GM23338 (cell line): ENCODE results near the gene HCFC2. TPM values are rescaled to one million over a fixed set of nuclear protein-coding genes. Genes with fewer than 3 reads are reported as not detected.
"Not testable (repeated sequence)": the region's sequence is repeated elsewhere in the genome, so short reads cannot be mapped to it uniquely, and the experiment has no call there.

Experiments
- ATAC-seq: fragments of 200-7000 bp; cut with Tn5 transposase; 3 replicates; pipeline ENCODE4 v1.9.1; 2020
- DNase-seq: peaks from one replicate; pipeline ENCODE4 v3.0.0-alpha.2; 2015; ENCODE audit warnings: low spot score
- H2AFZ ChIP-seq: fragments of 200-600 bp; sonication (generic); 2 replicates; pipeline ENCODE4 v1.8.0; 2016; ENCODE audit warnings: antibody characterized with exemption, mild to moderate bottlenecking, moderate library complexity
- H3F3A ChIP-seq: fragments of 200-600 bp; sonication (generic); replicated peaks from 2 replicates; pipeline ENCODE4 v1.8.0; 2017; ENCODE audit warnings: antibody characterized with exemption, mixed run types, low read depth
- H3K27ac ChIP-seq: fragments of 200-600 bp; sonication (generic); 2 replicates; pipeline ENCODE4 v1.6.1; 2016; ENCODE audit warnings: low read depth
- H3K27me3 ChIP-seq: fragments of 200-600 bp; sonication (generic); 2 replicates; pipeline ENCODE4 v1.8.0; 2016; ENCODE audit warnings: mild to moderate bottlenecking, mixed run types, moderate library complexity; ENCODE audit not compliant: insufficient read depth
- H3K36me3 ChIP-seq: fragments of 200-600 bp; sonication (generic); 2 replicates; pipeline ENCODE4 v1.8.0; 2016; ENCODE audit warnings: mild to moderate bottlenecking; ENCODE audit not compliant: insufficient read depth
- H3K4me1 ChIP-seq: fragments of 200-600 bp; sonication (generic); 2 replicates; pipeline ENCODE4 v1.8.0; 2016; ENCODE audit warnings: mild to moderate bottlenecking, moderate library complexity; ENCODE audit not compliant: insufficient read depth
- H3K4me2 ChIP-seq: fragments of 200-600 bp; sonication (generic); 2 replicates; pipeline ENCODE4 v1.7.1; 2017; ENCODE audit warnings: mixed run types
- H3K4me3 ChIP-seq: fragments of 200-600 bp; sonication (generic); 2 replicates; pipeline ENCODE4 v1.6.1; 2016; ENCODE audit warnings: mixed run types
- H3K79me2 ChIP-seq: fragments of 200-600 bp; sonication (generic); replicated peaks from 2 replicates; pipeline ENCODE4 v1.8.0; 2017; ENCODE audit warnings: mild to moderate bottlenecking; ENCODE audit not compliant: insufficient read depth
- H3K9me2 ChIP-seq: fragments of 200-600 bp; sonication (generic); 2 replicates; pipeline ENCODE4 v1.8.0; 2017; ENCODE audit not compliant: insufficient read depth
- H4K20me1 ChIP-seq: fragments of 200-600 bp; sonication (generic); replicated peaks from 2 replicates; pipeline ENCODE4 v1.8.0; 2017; ENCODE audit warnings: mild to moderate bottlenecking; ENCODE audit not compliant: insufficient read depth
- H3K27ac Mint-ChIP-seq: 2 replicates; pipeline ENCODE4 v1.8.0; 2020; ENCODE audit warnings: inconsistent platforms, mild to moderate bottlenecking, moderate library complexity, mixed read lengths
- H3K27me3 Mint-ChIP-seq: 3 replicates; pipeline ENCODE4 v1.8.0; 2022; ENCODE audit warnings: low read depth, mild to moderate bottlenecking, moderate library complexity, mixed read lengths, inconsistent platforms; ENCODE audit not compliant: insufficient read depth, poor library complexity
- H3K36me3 Mint-ChIP-seq: 3 replicates; pipeline ENCODE4 v1.8.0; 2021; ENCODE audit warnings: low read depth, mild to moderate bottlenecking, inconsistent platforms, moderate library complexity, mixed read lengths
- H3K4me1 Mint-ChIP-seq: 3 replicates; pipeline ENCODE4 v1.8.0; 2020; ENCODE audit warnings: mild to moderate bottlenecking, inconsistent platforms, mixed read lengths
- H3K4me3 Mint-ChIP-seq: 3 replicates; pipeline ENCODE4 v1.8.0; 2021; ENCODE audit warnings: moderate library complexity, mild to moderate bottlenecking, inconsistent platforms, mixed read lengths
- H3K9me3 Mint-ChIP-seq: 3 replicates; pipeline ENCODE4 v1.8.0; 2020; ENCODE audit warnings: moderate library complexity, mild to moderate bottlenecking, inconsistent platforms, mixed read lengths
- CREB1 ChIP-seq: fragments of 250-450 bp; sonication (Bioruptor Pico); IDR thresholded peaks from 2 replicates; pipeline ENCODE4 v1.5.0; 2020; ENCODE audit warnings: low read depth, mild to moderate bottlenecking, moderate library complexity
- ETS1 ChIP-seq: IDR thresholded peaks from 2 replicates; pipeline ENCODE4 v1.6.1; 2016; ENCODE audit warnings: antibody characterized with exemption
- EZH2phosphoT487 ChIP-seq: fragments of 200-600 bp; sonication (generic); IDR thresholded peaks from one replicate; pipeline ENCODE4 v1.8.1; 2018; ENCODE audit warnings: antibody characterized with exemption; ENCODE audit not compliant: unreplicated experiment
- POLR2AphosphoS5 ChIP-seq: IDR thresholded peaks from 2 replicates; pipeline ENCODE4 v1.6.1; 2016; ENCODE audit warnings: antibody characterized with exemption, low read depth
- STAT1 ChIP-seq: IDR thresholded peaks from one replicate; pipeline ENCODE4 v1.6.1; 2016; ENCODE audit warnings: antibody characterized with exemption; ENCODE audit not compliant: unreplicated experiment
- ZNF331 ChIP-seq: fragments of 250-450 bp; sonication (Bioruptor Pico); IDR thresholded peaks from 2 replicates; pipeline ENCODE4 v1.5.0; 2020; ENCODE audit warnings: low read depth, mild to moderate bottlenecking, moderate library complexity
- long read RNA-seq: library from polyadenylated mRNA; unstranded; transcript quantifications from one replicate; pipeline ENCODE4 v2.0.0, GENCODE V29; 2020; ENCODE audit not compliant: unreplicated experiment
- polyA plus RNA-seq: library from polyadenylated mRNA; unstranded; fragments of >200 nt; fragmentation: Nextera tagmentation; extraction: Ambion mirVana; gene quantifications from 2 replicates; pipeline ENCODE4 v1.2.1, GENCODE V29; 2016
- total RNA-seq: library from RNA; depleted of rRNA; stranded (reverse); fragments of >200 nt; shearing (Covaris generic); gene quantifications from 2 replicates; pipeline ENCODE4 v1.2.3, GENCODE V29; 2014; rRNA removed
- TF ChIP-seq, protein P1 (sequence below): IDR thresholded peaks from one replicate; pipeline ENCODE4 v1.6.1; 2018; ENCODE audit warnings: antibody characterized with exemption; ENCODE audit not compliant: unreplicated experiment

The HCFC2 gene
- total RNA-seq (0.54 and 1.9 TPM in 2 replicates), polyA plus RNA-seq (1.1 and 2.5 TPM in 2 replicates)
- long read RNA-seq: 0 reads

DNA sequence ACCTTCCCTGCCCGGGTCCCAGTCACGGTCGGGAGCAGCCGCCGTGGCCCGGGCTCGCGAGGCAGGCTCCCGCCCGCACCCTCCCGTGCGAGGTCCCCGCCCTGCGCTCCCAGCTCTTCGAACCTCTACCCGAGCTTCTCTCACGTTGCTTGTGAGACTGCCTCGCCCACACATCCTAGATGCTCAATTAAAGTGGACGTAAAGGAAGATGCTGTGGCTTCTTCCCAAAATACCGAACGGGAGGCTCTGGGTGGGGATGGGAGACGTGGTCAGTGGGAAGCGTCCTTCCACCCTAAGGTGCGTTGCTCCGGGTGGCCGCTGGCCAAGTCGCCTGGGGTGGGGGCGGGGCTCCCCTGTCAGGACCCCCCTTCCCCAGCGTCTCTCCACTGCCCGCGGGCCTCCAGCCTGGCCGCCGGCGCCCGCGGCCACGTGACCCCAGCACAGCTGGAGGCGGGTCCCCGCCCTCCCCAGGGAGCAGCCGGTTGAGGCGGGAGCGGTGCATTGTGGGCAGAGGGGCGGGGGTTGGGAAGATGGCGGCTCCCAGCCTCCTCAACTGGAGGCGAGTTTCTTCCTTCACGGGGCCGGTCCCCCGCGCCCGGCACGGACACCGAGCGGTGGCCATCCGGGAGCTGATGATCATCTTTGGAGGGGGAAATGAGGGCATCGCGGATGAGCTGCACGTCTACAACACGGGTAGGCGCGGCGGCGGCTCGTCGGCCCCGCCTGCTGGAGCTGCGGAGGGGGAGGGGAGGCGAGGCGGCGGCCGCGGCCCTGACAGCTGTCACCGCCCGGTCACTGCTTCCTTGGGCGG, at the start of gene HCFC2:
Gene HCFC2 (plus strand): TSS at position 501 of the 811 bp plus-strand sequence. CDS start 30 bp downstream, at position 531.
- H3K4me3 Mint-ChIP-seq: peak within 1 kb of the TSS; percentile 90
- no peaks in the 10 kb centered on the region for H3K9me3 Mint-ChIP-seq
- no peaks in the 10 kb centered on the region for H3K36me3 Mint-ChIP-seq
- Histone ChIP-seq H3K79me2 (no peaks in the 10 kb centered on the region), H3K4me2 (peak within 1 kb of the TSS; percentile 95), H2AFZ (peak within 1 kb of the TSS; percentile 100), H3K27me3 (peaks cover 18% of the 10 kb centered on the region), H3F3A (peaks cover 4% of the 10 kb centered on the region; the same call in 1 of the 2 replicates), H3K36me3 (no peaks in the 10 kb centered on the region), H3K9me2 (no peaks in the 10 kb centered on the region), H3K27ac (0 out of 2 replicates have a peak within 1 kb of the TSS, but pooled peaks have one; percentile 76), H3K4me1 (peaks cover 7% of the 10 kb centered on the region; the same call in 1 of the 2 replicates), H4K20me1 (no peaks in the 10 kb centered on the region), H3K4me3 (peak within 1 kb of the TSS; percentile 96)
- TF ChIP-seq POLR2AphosphoS5 (peak; percentile 49; the same call in 1 of the 2 replicates), ZNF331 (CRISPR knock-in tag) (no peak), EZH2phosphoT487 (no peak), CREB1 (CRISPR knock-in tag) (0 out of 2 replicates have a peak, but pooled peaks have one; percentile 8), ETS1 (peak; percentile 48; the same call in 1 of the 2 replicates), STAT1 (no peak)
- TF ChIP-seq, protein P1, sequence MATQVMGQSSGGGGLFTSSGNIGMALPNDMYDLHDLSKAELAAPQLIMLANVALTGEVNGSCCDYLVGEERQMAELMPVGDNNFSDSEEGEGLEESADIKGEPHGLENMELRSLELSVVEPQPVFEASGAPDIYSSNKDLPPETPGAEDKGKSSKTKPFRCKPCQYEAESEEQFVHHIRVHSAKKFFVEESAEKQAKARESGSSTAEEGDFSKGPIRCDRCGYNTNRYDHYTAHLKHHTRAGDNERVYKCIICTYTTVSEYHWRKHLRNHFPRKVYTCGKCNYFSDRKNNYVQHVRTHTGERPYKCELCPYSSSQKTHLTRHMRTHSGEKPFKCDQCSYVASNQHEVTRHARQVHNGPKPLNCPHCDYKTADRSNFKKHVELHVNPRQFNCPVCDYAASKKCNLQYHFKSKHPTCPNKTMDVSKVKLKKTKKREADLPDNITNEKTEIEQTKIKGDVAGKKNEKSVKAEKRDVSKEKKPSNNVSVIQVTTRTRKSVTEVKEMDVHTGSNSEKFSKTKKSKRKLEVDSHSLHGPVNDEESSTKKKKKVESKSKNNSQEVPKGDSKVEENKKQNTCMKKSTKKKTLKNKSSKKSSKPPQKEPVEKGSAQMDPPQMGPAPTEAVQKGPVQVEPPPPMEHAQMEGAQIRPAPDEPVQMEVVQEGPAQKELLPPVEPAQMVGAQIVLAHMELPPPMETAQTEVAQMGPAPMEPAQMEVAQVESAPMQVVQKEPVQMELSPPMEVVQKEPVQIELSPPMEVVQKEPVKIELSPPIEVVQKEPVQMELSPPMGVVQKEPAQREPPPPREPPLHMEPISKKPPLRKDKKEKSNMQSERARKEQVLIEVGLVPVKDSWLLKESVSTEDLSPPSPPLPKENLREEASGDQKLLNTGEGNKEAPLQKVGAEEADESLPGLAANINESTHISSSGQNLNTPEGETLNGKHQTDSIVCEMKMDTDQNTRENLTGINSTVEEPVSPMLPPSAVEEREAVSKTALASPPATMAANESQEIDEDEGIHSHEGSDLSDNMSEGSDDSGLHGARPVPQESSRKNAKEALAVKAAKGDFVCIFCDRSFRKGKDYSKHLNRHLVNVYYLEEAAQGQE: no peak
- peak; percentile 89 for DNase-seq
- ATAC-seq: peak; percentile 91
- no peak within 1 kb of the TSS for H3K27ac Mint-ChIP-seq
- H3K4me1 Mint-ChIP-seq: no peaks in the 10 kb centered on the region; the same call in 2 of the 3 replicates
- peaks cover 14% of the 10 kb centered on the region for H3K27me3 Mint-ChIP-seq

- not testable (repeated sequence) for H3K4me2 ChIP-seq, H3K27ac ChIP-seq, H3K27me3 ChIP-seq, H3K9me2 ChIP-seq, H2AFZ ChIP-seq, H3K36me3 Mint-ChIP-seq, H3K4me1 Mint-ChIP-seq, ATAC-seq, H3K4me3 ChIP-seq, H3F3A ChIP-seq, H3K36me3 ChIP-seq, H3K27me3 Mint-ChIP-seq, H4K20me1 ChIP-seq, DNase-seq, H3K4me1 ChIP-seq, H3K79me2 ChIP-seq, H3K4me3 Mint-ChIP-seq, H3K27ac Mint-ChIP-seq
- H3K9me3 Mint-ChIP-seq: peaks cover 18% of the 10 kb centered on the region
Observed at GRCh38 chr12:104021862-104022261, 42.5 kb upstream of the HCFC2 start.
